Cardiac fibroblast (primary cell): Measurements from ENCODE around the gene TLX1.

ENCODE experiments used
- DNase-seq, 2 donors: peaks; one replicate each; pipeline versions ENCODE4 v3.0.0 to v3.0.0-alpha.2; 2010; ENCODE audit warnings: low read depth in 2 of 2
- H3K4me3 ChIP-seq, 2 donors: replicated peaks in 1 of 2; 1 replicate in 1 of 2; 2 replicates in 1 of 2; pipeline ENCODE4 v1.5.1; 2011; ENCODE audit warnings: low read depth in 2 of 2, low read length in 2 of 2, mild to moderate bottlenecking in 2 of 2, moderate library complexity in 1 of 2
- TF ChIP-seq, protein P1 (sequence below): IDR thresholded peaks from one replicate; pipeline ENCODE4 v1.5.1; 2011; ENCODE audit warnings: low read depth, mild to moderate bottlenecking, low read length, inconsistent platforms

Gene TLX1

DNA sequence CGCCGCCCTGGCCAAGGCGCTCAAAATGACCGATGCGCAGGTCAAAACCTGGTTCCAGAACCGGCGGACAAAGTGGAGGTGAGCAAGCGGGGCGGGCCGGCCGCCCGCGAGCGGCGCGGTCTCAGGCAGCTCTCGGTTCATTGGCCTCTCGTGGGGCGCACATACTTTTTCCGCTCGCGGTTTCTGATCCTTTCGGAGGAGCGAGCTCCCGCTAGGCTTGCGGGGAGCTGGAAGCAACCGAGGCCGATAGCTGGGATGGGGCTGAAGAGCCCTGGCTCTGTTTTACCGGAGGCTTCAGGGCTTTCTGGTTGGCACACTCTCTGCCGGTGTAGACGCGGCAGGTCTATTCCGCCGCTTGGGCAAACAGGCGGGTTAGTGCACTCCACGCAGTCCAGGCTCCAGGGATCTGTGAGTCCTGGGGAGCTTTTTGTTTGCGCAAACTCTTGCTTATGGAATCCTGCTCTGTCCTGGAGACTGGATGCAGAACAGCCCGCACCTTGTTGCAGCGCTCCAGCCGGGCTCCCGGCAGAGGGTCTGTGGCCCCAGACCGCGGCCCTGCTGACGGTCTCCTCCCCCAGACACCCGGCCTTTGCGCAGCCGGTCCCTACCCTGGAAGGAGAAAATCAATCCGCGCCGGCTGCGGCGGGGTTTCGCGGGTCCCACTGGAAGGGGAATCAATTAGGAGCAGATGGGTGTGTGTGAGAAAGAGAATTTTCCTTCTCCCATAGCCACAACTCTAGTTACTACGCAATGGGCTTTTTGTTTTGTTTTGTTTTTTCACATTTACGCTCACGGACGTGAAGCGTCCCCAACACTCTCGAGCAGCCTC, 3.4 kb downstream of the TLX1 start:
- TF ChIP-seq, protein P1, sequence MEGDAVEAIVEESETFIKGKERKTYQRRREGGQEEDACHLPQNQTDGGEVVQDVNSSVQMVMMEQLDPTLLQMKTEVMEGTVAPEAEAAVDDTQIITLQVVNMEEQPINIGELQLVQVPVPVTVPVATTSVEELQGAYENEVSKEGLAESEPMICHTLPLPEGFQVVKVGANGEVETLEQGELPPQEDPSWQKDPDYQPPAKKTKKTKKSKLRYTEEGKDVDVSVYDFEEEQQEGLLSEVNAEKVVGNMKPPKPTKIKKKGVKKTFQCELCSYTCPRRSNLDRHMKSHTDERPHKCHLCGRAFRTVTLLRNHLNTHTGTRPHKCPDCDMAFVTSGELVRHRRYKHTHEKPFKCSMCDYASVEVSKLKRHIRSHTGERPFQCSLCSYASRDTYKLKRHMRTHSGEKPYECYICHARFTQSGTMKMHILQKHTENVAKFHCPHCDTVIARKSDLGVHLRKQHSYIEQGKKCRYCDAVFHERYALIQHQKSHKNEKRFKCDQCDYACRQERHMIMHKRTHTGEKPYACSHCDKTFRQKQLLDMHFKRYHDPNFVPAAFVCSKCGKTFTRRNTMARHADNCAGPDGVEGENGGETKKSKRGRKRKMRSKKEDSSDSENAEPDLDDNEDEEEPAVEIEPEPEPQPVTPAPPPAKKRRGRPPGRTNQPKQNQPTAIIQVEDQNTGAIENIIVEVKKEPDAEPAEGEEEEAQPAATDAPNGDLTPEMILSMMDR = no peak
- peak in 1 of 2 donors; percentile 18 for DNase-seq
- H3K4me3 ChIP-seq = no peak overlapping the region

DNA sequence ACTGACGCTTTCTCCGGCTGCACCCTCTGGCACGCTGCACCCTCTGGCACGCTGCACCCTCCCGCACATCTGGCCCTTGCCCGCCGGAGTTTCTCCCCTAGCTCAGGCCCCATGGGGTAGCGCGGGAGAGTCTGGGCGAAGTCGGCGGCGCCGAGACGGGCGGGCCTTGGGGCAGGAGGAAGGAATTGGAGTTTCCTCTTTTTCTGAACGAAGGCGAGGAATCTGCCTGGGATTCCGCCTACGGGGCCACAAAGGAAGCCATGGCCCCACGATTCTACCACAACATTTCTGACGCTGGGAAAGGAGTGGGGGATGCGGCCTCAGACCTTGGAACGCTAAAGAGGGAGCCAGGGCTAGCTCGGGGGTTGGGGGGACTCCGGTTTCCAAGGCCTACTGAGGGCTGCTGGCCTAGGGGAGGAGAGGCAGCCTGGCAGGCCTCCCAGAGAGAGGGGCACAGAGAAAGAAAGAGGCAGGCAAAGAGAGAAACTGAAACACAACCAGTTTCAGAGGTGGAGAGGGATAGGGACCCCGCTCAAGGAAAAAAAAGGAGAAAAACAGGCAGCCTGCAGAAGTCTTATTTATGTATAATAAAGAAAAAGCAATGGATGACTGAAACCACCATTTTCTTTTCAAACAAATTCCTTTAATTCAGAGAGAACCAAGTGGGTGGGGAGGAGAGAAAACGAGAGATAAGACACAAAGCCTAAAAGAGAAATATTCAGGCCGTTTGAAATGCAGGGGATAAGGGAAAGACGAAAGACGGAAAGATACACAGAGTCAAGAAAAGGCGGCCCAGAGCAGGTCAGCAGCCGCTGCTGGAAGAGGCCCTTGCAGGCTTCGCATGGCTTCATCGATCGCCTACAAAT, 4.3 kb downstream of the TLX1 start:
- no peak for DNase-seq
- no peak overlapping the region for H3K4me3 ChIP-seq

DNA sequence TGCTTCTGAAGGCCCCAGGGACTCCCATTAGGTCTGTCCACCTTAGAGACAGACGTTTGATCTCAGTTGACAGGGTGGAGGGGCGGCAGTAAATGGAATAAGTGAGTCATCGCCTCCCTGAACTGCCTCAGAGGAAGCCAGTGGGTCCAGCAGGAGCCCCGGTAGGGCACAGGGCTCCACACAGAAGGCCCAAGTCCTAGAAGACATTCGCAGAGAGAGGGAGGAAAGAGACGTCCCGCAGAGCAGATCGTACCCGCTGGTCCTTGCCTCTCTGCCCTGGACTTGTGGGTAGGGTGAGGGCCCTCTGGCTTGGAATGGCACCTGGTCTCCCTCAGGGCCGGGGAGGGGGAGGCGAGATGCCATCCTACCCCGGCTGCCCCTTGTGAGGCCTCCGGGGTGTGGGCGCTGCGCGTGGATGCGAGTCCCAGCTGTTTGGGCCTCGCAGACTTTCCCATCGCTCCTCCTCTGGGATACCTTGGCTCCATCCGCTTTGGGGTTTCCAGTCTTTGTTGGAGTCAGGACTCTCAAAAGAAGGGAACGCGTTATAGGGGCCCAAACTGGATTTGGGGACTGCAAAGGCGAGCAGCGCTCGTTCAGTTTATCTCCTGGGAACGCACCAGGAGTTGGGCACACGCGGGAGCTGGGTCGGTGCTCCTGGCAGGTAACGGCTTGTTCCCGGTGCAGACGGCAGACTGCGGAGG, 5.1 kb downstream of the TLX1 start:
- TF ChIP-seq, protein P1 = no peak
- no peak overlapping the region for H3K4me3 ChIP-seq
- DNase-seq = no peak

More for the DNA sequence above, 4.3 kb downstream of the TLX1 start:
- TF ChIP-seq, protein P1 = no peak

DNA sequence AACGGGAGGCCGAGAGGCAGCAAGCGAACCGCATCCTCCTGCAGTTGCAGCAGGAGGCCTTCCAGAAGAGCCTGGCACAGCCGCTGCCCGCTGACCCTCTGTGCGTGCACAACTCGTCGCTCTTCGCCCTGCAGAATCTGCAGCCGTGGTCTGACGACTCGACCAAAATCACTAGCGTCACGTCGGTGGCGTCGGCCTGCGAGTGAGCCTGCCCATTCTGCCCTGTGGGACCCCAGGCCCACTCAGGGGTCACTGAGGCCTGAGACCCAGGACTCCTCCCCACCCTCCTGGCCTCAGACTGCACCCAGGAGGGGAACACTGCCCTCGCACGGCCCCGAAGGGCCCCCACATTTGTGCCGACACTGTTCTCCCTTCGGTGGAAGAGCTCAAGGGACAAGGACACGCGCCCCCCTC, 5.6 kb downstream of the TLX1 start:
- DNase-seq = no peak
- TF ChIP-seq, protein P1 = no peak
- H3K4me3 ChIP-seq = no peak overlapping the region

DNA sequence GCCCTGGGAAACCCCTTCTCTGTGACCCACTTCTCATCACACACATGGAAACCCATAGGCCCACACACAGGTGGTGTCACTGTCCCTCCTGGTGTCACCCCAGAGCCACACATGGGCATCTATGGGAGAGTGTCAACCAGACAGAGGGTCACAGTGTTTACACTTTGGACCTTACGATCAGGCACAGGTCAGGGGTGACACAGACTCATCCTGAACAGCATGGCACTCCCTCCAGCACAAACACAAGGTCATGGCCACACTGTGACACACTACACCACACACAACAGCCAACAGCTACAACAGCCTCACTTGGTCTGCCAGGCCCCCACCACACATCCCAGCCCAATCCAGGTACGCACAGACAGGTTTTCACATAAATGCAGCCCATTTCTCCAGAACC, 6.2 kb downstream of the TLX1 start:
- TF ChIP-seq, protein P1 = no peak
- no peak overlapping the region for H3K4me3 ChIP-seq
- no peak for DNase-seq

DNA sequence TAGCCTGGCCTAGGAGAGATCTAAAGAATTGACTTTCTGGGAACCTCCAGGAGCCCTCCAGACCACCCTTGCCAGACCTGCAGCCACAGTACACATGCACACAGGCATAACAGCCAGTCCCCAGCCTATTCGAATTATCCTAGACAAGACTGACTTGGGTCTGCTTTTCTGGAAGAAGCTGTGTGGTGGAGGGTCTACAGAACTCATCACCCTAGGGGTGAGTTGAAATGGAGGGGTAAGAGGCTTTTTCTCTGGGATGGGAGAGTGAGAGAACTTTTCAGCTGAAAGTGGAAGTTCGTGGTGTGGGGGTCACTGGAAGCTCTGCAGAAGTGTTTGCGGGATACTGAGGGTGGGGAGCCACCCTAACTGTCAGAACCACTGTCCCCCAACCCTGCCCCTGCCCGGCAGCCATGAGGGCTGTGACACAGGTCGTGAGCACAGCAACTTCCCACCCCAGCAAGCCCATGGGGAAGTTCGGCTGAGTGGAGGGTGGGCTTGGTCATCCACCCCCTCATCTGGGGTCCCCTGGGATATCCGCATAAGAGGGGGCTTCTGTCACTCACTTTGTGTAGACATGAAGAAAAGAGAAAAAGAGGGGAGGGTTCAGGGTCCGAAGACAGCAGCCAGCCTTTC, 7.8 kb downstream of the TLX1 start:
- TF ChIP-seq, protein P1 = no peak
- no peak overlapping the region for H3K4me3 ChIP-seq
- DNase-seq = no peak
